Measurements from ENCODE around the gene DBN1.
A peak's percentile ranks its signal among the peaks of the same experiment; 100 is the strongest.

The DBN1 gene

DNA sequence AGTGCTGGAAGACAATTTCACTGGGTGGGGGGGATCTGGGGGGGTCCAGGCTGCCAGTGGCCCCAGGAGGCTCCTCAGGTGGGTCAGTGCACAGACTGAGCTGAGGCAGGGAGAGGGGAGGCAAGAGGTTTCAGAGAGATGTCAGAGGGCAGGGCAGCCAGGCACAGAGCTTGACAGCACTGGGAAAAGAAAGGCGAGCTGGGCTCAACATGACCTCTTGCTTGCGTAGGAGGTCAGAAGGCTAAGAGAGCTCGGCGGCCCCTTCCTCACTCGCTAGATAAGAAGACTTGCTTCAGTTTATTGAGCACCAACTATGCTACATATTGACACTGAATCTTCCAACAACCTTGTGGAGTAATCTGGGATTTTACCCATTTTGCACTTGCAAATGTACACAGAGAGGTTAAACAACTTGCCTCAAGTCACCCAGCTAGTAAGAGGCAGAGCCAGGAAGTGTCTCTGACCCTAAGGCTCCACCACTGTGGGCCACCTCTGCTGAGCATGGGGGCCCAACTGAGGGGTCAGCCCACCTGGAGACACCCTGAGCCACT lies 20.4 kb upstream of the DBN1 start:
- H3K4me3 ChIP-seq (ENCODE audit: low read depth, low read length) = no peak overlapping the region
- DNase-seq (ENCODE audit: low read depth) = no peak

GRCh38 chr5:177492841-177493240 lies 19.4 kb upstream of the DBN1 start:
- H3K4me3 ChIP-seq (ENCODE audit: low read depth, low read length) = no peak overlapping the region
- no peak for DNase-seq (ENCODE audit: low read depth)
- TF ChIP-seq MYC (IDR thresholded peaks at IDR 0.05; ENCODE audit: low read depth, low read length) = no peak
- no peak for TF ChIP-seq POLR2A (IDR thresholded peaks at IDR 0.05; ENCODE audit: extremely low read depth, insufficient read length)
- no peak for TF ChIP-seq CTCF (IDR thresholded peaks at IDR 0.05; ENCODE audit: low read depth, low read length)
- TF ChIP-seq MAX (IDR thresholded peaks at IDR 0.05; ENCODE audit: low read depth, low read length) = no peak

More for the DNA sequence above, 20.4 kb upstream of the DBN1 start:
- TF ChIP-seq POLR2A (IDR thresholded peaks at IDR 0.05; ENCODE audit: extremely low read depth, insufficient read length) = no peak
- TF ChIP-seq CTCF (IDR thresholded peaks at IDR 0.05; ENCODE audit: low read depth, low read length) = no peak
- TF ChIP-seq MYC (IDR thresholded peaks at IDR 0.05; ENCODE audit: low read depth, low read length) = no peak
- no peak for TF ChIP-seq MAX (IDR thresholded peaks at IDR 0.05; ENCODE audit: low read depth, low read length)

DNA sequence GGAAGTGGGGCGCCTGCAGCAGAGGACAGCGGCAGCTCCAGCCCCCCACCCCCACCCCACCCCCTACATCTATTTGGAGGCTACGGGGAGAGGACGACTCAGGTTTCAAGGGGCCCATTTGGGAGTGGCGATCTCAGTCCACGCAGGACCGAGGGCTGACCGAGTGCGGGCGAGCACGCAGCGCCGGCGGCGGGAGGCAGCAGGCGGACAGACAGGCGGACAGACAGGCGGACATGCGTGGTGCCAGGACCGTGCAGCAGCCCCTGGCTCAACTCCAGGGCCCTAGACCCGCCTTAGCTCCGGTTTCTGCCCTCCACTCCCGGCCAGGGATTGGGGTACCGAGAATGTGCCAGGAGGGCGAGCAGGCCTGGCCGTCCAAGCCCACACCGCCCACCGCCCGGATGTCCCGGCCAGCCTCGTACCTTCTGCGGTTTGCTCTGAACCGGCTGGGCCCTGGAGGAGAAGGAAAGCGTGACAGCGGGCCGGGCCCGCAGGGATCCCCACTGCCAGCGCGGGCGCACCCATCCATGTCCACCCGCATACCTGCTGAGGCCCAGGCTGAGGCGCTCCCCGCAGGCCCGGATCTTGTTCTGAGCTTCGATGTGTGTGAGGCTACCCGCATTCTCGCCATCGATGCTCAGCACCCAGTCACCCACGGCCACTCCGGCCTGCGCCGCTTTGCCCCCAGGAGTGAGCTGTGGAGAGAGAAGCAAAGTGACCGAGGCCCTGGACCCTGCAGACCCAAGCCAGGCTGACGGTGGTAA lies 18.7 kb upstream of the DBN1 start:
- no peak overlapping the region for H3K4me3 ChIP-seq (ENCODE audit: low read depth, low read length)
- TF ChIP-seq CTCF (IDR thresholded peaks at IDR 0.05; ENCODE audit: low read depth, low read length) (no peak), MAX (IDR thresholded peaks at IDR 0.05; ENCODE audit: low read depth, low read length) (no peak), MYC (IDR thresholded peaks at IDR 0.05; ENCODE audit: low read depth, low read length) (no peak), POLR2A (IDR thresholded peaks at IDR 0.05; ENCODE audit: extremely low read depth, insufficient read length) (no peak)
- DNase-seq (ENCODE audit: low read depth) = no peak

DNA sequence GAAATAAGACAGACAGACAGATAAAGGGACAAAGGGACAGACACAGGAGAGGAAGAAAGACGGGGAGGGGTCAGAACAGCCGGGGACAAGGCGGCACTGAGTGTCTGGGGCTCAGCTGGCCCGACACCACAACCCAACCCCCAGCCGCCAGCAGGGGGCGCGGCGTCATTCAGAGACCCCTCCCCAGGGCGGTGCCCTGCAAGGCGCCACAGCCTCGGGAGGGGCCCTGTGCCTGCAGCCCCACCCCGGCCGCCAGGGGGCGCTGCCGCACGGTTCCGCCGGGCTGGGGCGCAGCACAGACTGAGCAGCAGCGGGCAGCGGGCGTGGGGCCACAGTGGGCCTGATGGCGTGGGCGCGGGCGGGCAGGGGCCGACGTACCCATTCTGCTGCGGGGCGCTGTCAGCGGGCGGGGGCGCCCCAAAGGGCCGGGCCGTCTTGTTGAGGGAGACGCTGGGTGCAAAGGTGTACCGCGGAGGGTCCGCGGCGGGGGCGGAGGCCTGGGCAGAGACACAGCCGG lies 18.1 kb upstream of the DBN1 start:
- TF ChIP-seq CTCF (IDR thresholded peaks at IDR 0.05; ENCODE audit: low read depth, low read length) = peak; percentile 32
- no peak for TF ChIP-seq POLR2A (IDR thresholded peaks at IDR 0.05; ENCODE audit: extremely low read depth, insufficient read length)
- DNase-seq (ENCODE audit: low read depth) = peak; percentile 56
- H3K4me3 ChIP-seq (ENCODE audit: low read depth, low read length) = no peak overlapping the region

DNA sequence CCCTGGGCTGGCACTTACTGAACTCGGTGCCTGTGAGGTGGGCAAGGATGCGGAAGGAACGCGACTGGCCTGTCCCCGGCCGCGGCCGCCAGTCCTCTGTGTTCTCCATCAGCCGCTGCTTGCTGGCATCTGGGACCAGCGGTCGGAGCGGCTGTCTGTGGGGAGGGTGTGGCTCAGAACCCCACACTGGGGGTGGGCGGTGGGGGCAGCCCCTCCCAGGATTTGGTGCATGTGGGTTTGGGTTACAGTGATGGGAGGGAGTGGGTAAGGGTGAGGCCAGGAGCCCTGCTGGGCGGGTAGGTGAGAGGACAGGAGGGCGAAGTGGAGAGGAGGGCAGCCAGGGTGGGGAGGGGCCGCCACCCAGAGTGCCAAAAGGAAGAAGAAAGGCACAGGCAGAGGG lies 17.6 kb upstream of the DBN1 start:
- DNase-seq (ENCODE audit: low read depth) = no peak
- no peak overlapping the region for H3K4me3 ChIP-seq (ENCODE audit: low read depth, low read length)
- no peak for TF ChIP-seq MAX (IDR thresholded peaks at IDR 0.05; ENCODE audit: low read depth, low read length)
- no peak for TF ChIP-seq POLR2A (IDR thresholded peaks at IDR 0.05; ENCODE audit: extremely low read depth, insufficient read length)
- TF ChIP-seq CTCF (IDR thresholded peaks at IDR 0.05; ENCODE audit: low read depth, low read length) = no peak
- TF ChIP-seq MYC (IDR thresholded peaks at IDR 0.05; ENCODE audit: low read depth, low read length) = no peak
